ENCODE data around the gene MAS1. TPM values are rescaled to one million over a fixed set of nuclear protein-coding genes. Genes with fewer than 3 reads are reported as not detected.

MAS1 gene
- total and polyA plus RNA-seq, 2 experiments from 2014 or later, result 0.03 TPM; not detected in 1

GRCh38 chr6:159887761-159888160 lies 3.0 kb upstream of the MAS1 start (continued):
- TF ChIP-seq ZNF114 (CRISPR knock-in tag; IDR thresholded peaks at IDR 0.05), result no peak
- TF ChIP-seq STAT1 (IDR thresholded peaks at IDR 0.05; ENCODE audit: unreplicated experiment), result no peak
- no peak for TF ChIP-seq ETS1 (IDR thresholded peaks at IDR 0.05)

GRCh38 chr6:159890201-159890600 lies 587 bp upstream of the MAS1 start:
- Histone ChIP-seq H3K27ac (ENCODE audit: low read depth) (no peak overlapping the region), H2AFZ (no peak overlapping the region; the same call in 1 of the 2 replicates), H3K4me3 (no peak overlapping the region), H3K27me3 (ENCODE audit: insufficient read depth) (no peaks in the 10 kb centered on the region), H3K4me2 (no peak overlapping the region), H3K4me1 (ENCODE audit: insufficient read depth) (no peaks in the 10 kb centered on the region; the same call in 1 of the 2 replicates), H3K9me2 (ENCODE audit: insufficient read depth) (peaks cover 5% of the 10 kb centered on the region), H3F3A (replicated peaks; ENCODE audit: low read depth) (no peaks in the 10 kb centered on the region), H3K79me2 (replicated peaks; ENCODE audit: insufficient read depth) (no peaks in the 10 kb centered on the region), H4K20me1 (replicated peaks; ENCODE audit: insufficient read depth) (no peaks in the 10 kb centered on the region), H3K36me3 (ENCODE audit: insufficient read depth) (no peaks in the 10 kb centered on the region)
- ATAC-seq, result no peak
- DNase-seq (ENCODE audit: low spot score), result no peak
- Mint-ChIP-seq H3K27ac (no peak overlapping the region), H3K4me3 (no peak overlapping the region), H3K4me1 (peaks cover 2% of the 10 kb centered on the region; the same call in 1 of the 3 replicates), H3K9me3 (no peaks in the 10 kb centered on the region), H3K27me3 (ENCODE audit: insufficient read depth, low read depth, poor library complexity) (peaks cover 4% of the 10 kb centered on the region), H3K36me3 (ENCODE audit: low read depth) (no peaks in the 10 kb centered on the region)
- no peak for TF ChIP-seq CREB1 (CRISPR knock-in tag; IDR thresholded peaks at IDR 0.05; ENCODE audit: low read depth)
- no peak for TF ChIP-seq ZNF114 (CRISPR knock-in tag; IDR thresholded peaks at IDR 0.05)
- no peak for TF ChIP-seq REST (IDR thresholded peaks at IDR 0.05; ENCODE audit: unreplicated experiment)
- TF ChIP-seq NANOG (IDR thresholded peaks at IDR 0.05; ENCODE audit: borderline replicate concordance), result no peak
- TF ChIP-seq ETS1 (IDR thresholded peaks at IDR 0.05), result no peak
- no peak for TF ChIP-seq JUNB (IDR thresholded peaks at IDR 0.05; ENCODE audit: unreplicated experiment)

GRCh38 chr6:159892053-159892452 lies 1.3 kb downstream of the MAS1 start:
- no peak overlapping the region for H3K4me2 ChIP-seq
- Mint-ChIP-seq H3K27me3 (ENCODE audit: insufficient read depth, low read depth, poor library complexity) (peaks cover 4% of the 10 kb centered on the region), H3K36me3 (ENCODE audit: low read depth) (no peaks in the 10 kb centered on the region), H3K4me1 (peaks cover 2% of the 10 kb centered on the region; the same call in 1 of the 3 replicates), H3K9me3 (no peaks in the 10 kb centered on the region), H3K4me3 (no peak overlapping the region), H3K27ac (no peak overlapping the region)
- no peaks in the 10 kb centered on the region for H3K79me2 ChIP-seq (replicated peaks; ENCODE audit: insufficient read depth)
- H3F3A ChIP-seq (replicated peaks; ENCODE audit: low read depth), result no peaks in the 10 kb centered on the region
- H3K27ac ChIP-seq (ENCODE audit: low read depth), result no peak overlapping the region
- no peaks in the 10 kb centered on the region for H3K36me3 ChIP-seq (ENCODE audit: insufficient read depth)
- H4K20me1 ChIP-seq (replicated peaks; ENCODE audit: insufficient read depth), result no peaks in the 10 kb centered on the region
- H3K9me2 ChIP-seq (ENCODE audit: insufficient read depth), result peaks cover 5% of the 10 kb centered on the region
- no peak for DNase-seq (ENCODE audit: low spot score)
- ATAC-seq, result no peak
- no peak overlapping the region for H3K4me3 ChIP-seq
- H3K4me1 ChIP-seq (ENCODE audit: insufficient read depth), result no peaks in the 10 kb centered on the region; the same call in 1 of the 2 replicates
- peak overlapping the region; percentile 33; the same call in 1 of the 2 replicates for H2AFZ ChIP-seq
- H3K27me3 ChIP-seq (ENCODE audit: insufficient read depth), result no peaks in the 10 kb centered on the region
- TF ChIP-seq JUNB (IDR thresholded peaks at IDR 0.05; ENCODE audit: unreplicated experiment) (no peak), ZNF331 (CRISPR knock-in tag; IDR thresholded peaks at IDR 0.05; ENCODE audit: low read depth) (no peak), STAT1 (IDR thresholded peaks at IDR 0.05; ENCODE audit: unreplicated experiment) (no peak), ZNF114 (CRISPR knock-in tag; IDR thresholded peaks at IDR 0.05) (no peak), CTCF (conservative IDR thresholded peaks at IDR 0.05; ENCODE audit: low read depth in 2 of 2) (no peak)
